Occipital lobe (tissue), 2 donors: Measurements from ENCODE around the gene COA8. TPM values are rescaled to one million over a fixed set of nuclear protein-coding genes. Genes with fewer than 3 reads are reported as not detected.

ENCODE experiments used
- DNase-seq: peaks from one replicate; lab custom pipeline; 2025; lab: John Stamatoyannopoulos, UW
- total RNA-seq: library from RNA; depleted of rRNA; stranded (reverse); fragments of >200 nt; gene quantifications from one replicate; pipeline ENCODE4 v1.2.3, GENCODE V29; 2014

Gene COA8
- 27.5 TPM for total RNA-seq

DNA sequence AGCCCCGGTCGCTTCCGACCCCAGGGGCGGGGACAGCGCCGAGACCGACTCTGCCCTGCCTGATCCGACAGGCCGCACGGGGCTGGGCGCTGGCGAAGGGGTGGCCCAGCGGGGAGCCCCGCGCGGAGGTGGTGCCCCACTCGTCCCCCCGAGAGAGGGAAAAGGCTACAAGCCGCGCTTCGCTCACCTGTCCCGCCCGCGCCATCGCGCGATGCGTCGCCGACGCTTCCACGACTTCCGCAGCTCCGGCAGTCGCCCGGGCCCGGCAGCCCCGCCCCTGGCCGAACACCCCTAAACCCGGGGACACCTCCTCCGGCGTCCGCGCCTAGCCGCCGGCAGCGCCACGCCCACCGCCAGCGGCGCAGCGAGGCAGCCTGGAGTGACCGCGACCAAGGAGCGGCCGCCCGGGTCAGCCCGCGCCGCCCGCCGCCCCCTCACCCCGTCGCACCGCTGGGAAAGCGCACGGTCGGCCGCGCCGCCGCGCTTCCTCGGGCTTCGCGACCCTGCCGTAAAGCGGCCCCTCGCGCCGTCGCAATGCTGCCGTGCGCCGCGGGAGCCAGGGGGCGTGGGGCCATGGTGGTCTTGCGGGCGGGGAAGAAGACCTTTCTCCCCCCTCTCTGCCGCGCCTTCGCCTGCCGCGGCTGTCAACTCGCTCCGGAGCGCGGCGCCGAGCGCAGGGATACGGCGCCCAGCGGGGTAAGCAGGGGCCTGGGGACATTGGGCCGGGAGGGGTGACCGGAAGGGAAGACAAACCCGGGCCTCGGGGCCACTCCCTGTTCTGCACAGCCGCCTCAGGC is at the start of gene COA8, which contains the start of gene BAG5:
Gene COA8 (plus strand): TSS at position 532 of the 797 bp plus-strand sequence. CDS start 42 bp downstream, at position 574.
Gene BAG5 (minus strand): TSS at position 229 of the 797 bp plus-strand sequence. CDS start 1,493 bp downstream, outside the sequence.
- peak; percentile 78 for DNase-seq

DNA sequence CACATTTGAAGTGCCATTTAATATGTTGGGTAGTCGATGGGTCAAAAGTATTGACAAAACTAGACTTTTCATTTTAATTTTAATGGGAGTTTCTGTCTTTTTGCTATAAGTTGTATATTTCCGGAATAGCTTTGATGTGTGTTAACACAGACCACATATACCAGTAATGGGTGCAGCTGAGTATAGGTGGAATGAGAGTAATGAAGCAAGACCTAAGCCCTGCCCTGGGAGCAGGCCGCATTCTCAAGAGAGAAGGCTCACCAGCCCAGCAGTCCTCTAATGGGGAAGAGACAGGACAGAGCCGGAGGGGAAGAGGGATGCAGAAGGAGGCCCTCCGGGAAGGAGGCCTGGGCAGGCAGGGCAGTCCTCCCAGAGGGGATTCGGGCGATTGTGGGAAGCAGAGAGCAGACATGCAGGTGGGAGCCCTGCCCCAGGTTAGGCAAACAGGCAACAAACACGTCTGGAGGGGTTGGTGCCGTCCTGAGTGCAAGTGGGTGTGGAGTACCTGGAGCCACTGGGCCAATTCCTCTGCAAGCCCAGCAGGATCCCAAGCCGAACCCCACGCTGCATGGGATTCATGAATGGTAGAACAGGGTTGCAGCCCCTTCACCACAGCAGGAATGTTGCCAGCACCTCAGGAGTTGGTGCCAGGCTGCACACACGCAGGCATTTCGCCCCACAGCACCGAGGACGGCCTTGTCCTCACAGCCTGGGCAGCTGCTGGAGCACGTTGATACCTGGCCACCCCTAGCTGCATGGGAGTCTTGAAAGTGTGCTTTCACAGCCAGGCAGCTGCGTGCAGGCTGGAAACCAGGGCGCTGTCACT is 48.0 kb upstream of the COA8 start:
- no peak for DNase-seq

GRCh38 chr14:103516426-103517173 is 46.2 kb upstream of the COA8 start:
- DNase-seq, result no peak

DNA sequence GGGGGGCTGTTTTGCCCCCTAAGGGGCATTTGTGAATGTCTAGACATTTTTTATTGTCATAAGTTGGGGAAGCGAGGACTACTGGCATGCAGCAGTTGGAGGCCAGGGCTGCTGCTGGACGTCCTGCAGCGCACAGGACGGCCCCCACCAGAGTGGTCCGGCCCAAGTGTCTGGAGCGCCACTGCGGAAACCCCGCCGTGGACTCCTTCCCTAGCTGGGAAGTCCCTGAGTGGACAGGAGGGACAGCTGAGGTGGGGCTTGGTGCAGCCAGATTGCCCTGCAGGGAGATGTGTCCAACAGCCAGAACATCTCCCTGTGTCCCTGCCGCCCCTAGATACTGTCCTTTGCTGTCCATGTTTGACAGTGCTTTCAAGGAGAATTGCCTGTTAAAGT is 45.6 kb upstream of the COA8 start:
- no peak for DNase-seq

DNA sequence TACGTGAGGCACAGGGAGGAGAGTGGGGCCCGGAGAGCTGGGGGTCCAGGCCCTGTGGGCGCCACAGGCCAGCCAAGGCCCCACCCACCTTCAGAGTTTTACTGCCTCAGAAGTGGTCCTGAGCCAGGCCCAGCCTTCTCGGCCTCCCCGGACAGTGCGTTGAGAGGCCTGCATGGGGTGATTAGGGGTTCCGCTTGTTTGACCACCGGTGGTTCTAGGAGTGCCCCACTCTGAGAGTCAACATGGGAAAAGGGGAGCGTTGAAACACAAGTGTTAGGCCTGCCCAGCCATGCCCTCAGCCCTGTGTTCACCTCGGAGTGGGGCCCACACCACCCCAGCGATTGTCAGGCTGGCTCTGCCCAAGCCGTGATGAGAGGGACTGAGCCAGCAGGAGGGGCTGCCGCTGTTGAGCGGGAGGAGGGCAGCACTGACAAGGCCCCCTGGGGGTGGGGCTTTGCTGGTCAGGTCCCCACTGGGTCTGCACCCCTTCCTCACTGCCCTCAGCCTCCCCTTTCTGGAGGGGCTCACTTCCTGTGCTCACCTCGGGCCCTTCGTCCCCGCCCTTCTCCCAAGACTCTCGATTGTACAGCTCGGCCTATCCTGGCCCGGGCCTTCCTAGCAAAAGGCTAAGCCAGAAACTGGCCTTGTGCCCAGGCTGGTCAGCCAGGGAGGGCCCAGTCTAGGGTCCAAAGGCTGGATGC is 44.9 kb upstream of the COA8 start:
- no peak for DNase-seq

- no peak for DNase-seq
Measured at GRCh38 chr14:103518422-103519042, 44.2 kb upstream of the COA8 start.

DNA sequence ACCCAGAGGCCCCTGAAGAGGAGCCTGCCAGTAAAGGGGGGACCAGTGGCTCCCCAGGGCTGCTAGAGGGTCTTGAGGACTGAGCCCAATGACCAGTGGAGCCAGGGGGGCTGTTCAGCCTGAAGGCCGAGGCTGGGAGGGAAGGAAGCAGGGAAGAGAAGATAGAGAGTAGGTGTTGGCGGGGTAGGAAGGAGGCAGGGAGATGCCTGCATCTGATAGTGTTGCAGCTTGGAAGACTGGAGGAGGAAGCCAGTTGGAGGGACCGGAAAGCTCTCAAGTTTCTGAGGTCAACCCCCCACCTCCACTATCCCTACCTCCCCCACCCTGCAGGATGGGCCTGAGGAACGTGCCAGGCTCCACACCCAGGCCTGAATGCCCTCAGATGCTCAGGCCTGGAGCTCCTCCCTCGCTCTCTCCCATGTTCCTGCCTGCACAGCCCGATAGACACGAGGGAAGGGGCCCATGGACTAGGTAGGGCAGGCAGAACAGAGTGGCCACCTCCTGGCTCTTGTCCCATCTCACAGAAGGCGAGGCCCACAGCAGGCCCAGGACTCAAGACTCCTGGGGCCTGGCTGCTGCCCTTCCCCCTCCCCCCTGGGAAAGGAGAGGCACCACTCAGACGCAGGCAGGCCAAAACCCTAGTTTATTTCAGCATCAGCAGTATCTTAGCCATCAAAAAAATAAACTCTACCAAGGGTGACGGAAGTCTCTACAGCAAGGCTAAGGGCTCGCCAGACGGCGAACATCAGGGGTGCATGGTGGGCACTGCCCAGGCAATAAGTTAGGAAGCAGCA is 43.5 kb upstream of the COA8 start:
- DNase-seq, result no peak

DNA sequence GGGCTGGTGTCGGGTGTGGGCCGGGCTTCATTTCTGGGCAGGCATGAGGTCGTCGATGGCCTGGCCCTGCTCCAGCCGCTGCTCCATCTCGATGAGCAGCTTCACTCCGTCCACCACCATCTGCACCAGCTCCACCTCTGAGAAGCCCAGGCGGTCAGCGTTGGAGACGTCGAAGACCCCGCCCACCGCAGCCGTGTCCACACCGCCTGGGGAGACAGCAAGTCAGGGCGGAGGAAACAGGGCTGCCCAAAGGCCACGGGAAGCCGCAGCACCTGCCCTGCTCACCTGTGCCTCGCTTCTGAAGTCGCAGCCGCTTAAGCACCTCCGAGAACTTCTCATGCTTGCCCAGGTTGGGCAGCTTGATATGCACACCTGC is 42.9 kb upstream of the COA8 start:
- DNase-seq, result no peak

DNA sequence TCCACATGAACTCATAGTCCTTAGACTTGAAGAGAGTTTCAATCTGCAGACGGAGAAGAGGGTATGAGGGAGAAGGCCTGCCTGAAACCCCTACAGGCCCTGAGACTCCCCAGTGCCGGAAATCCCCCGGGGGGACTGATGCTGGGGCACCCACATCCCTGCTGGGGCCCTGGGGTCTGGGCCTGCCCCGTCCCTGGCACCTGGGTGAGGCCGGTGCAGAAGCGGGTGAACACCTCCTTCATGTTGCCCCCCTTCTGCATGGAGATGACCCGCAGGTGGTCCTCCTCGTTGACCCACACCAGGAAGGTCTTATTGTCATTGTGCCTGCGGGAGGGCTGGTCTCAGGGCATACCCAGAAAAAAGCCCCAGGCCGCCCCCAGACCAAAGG is 42.5 kb upstream of the COA8 start:
- DNase-seq, result no peak

- DNase-seq, result no peak
Measured at GRCh38 chr14:103520657-103521437, 41.9 kb upstream of the COA8 start.

DNA sequence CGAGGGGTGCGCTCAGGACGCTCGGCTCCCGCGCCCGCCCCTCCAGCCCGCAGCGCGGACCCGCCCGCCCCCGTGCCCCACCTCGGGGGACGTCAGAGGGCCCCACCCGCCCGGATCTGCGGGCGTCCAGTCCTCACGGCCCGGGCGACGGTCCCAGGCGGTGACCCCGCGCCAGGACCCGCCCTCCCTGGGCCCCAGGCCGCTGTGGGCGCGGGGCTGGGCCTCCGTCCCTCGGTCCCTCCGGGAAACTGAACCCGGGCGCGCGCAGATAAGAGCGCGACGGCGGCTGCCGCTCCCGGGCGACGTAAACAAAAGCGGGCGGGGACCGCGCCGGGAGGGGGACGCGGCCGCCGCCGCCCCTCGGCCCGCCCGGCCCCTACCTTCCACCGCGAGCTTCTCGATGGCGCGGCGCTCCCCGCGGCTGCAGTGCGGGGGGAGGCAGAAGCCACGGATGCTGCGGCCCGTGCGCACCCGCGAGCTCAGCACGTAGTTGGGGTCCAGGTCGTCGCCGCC is 41.3 kb upstream of the COA8 start:
- no peak for DNase-seq

- no peak for DNase-seq
Measured at GRCh38 chr14:103521951-103522563, 40.7 kb upstream of the COA8 start.

- peak; percentile 43 for DNase-seq
Measured at GRCh38 chr14:103522649-103523574, 39.8 kb upstream of the COA8 start, which contains the start of gene CKB. Gene CKB, minus strand, starts transcription at chr14:103522830. Its CDS starts 337 bp downstream, at chr14:103522493.

DNA sequence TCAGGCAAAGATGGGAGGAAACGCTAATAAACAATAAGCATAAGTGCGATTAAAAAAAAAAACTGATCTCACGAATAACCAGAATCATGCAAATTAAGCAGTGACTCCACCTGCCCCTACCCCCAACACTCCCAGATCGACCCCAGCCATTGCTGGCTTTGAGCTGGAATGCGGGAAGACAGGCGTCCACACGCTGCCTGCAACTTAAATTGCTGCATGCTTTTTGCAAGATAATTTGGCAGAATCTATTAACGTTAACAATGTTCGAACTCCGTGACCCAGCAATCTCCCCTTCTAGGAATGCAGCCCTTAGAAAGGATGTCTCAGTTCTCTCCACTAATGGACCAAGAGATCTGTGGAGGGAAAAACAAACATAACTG is 39.2 kb upstream of the COA8 start:
- no peak for DNase-seq

DNA sequence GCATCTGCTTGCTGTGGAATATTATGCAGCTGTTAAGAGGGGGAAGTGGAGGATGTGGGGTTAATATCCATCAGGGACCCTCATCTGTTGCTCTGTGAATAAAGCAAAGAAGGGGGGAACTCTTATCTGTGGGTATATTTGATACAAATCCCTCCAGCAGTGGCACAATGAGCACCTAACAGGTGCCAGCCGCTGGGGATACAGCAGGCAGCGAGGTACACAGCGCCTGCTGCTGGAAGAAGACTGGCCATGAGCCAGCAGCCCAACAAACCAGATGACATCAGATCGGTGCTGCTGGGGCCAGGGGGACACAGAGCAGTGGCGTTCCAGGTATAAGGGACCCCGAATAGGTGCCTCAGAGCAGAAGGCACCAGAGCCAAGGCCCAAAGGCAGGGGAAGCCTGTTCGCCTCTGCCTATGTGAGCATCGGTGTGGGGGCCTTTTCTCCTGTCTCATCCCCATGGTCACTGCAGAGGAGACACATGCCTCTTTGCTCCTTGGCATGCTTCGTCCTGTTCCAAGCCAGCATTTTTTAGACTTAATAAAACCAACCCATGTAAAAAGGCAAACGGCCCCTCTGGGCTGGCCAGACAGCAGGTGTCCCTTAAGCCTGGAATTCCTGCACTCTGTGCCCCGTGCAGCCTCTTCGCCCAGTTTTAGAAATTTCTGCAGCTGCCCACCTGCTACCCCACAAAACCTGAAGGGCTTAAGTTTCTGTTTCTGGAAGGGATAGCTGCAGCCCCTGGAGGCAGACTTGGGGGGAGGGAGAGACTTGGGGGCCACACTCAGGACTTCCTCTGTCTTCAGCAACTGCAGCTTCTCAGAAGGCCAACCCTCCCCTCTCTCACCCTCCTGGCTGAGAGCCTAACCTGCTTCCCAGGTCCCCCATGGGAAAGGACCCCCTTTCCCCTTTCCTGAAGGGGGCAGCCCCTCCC is 38.5 kb upstream of the COA8 start:
- DNase-seq, result no peak
